Skeletal muscle satellite cell (primary cell): ENCODE results near the gene GRIK1.

ENCODE experiments used
- H3K27me3 ChIP-seq: 2 replicates; pipeline ENCODE4 v1.7.0; 2013; ENCODE audit warnings: low read length; ENCODE audit not compliant: control insufficient read depth, insufficient read depth
- H3K36me3 ChIP-seq: 2 replicates; pipeline ENCODE4 v1.7.0; 2013; ENCODE audit warnings: mild to moderate bottlenecking, control low read depth, low read length; ENCODE audit not compliant: insufficient read depth
- H3K4me1 ChIP-seq: 2 replicates; pipeline ENCODE4 v1.7.0; 2013; ENCODE audit warnings: low read length; ENCODE audit not compliant: control insufficient read depth, insufficient read depth
- H3K4me2 ChIP-seq: 2 replicates; pipeline ENCODE4 v1.7.0; 2013; ENCODE audit warnings: mild to moderate bottlenecking, low read length
- H3K4me3 ChIP-seq: 2 replicates; pipeline ENCODE4 v1.7.0; 2013; ENCODE audit warnings: low read length
- H3K9ac ChIP-seq: 2 replicates; pipeline ENCODE4 v1.7.0; 2013; ENCODE audit warnings: mild to moderate bottlenecking, low read depth, low read length, moderate library complexity
- H3K9me3 ChIP-seq: replicated peaks from 2 replicates; pipeline ENCODE4 v1.7.0; 2013; ENCODE audit warnings: mild to moderate bottlenecking, control low read depth, low read length

GRIK1 gene

DNA sequence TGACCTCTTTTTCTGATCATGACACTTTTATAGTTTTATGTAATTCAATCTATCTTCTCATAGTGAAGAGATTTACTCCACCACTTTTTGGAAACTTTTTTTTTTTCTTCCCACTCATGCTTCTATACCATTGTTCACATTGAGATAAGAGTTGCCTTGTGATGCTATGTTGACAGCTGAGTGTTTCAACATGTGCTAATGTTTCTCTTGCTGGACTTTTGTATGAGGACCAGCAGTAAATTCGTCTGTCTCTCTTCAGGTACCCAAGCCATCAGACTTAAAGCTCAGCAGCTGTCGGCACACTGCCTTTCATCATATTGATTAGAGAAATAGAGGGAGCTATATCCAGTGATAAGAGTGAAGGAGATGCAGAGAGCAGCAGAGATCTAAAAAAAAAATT, 227.0 kb downstream of the GRIK1 start:
- no peaks in the 10 kb centered on the region for H3K9me3 ChIP-seq
- H3K36me3 ChIP-seq, result no peaks in the 10 kb centered on the region
- no peak overlapping the region for H3K4me3 ChIP-seq
- H3K4me1 ChIP-seq, result peaks cover 1% of the 10 kb centered on the region
- H3K9ac ChIP-seq, result no peak overlapping the region
- H3K4me2 ChIP-seq, result no peak overlapping the region
- H3K27me3 ChIP-seq, result no peaks in the 10 kb centered on the region

- Histone ChIP-seq H3K27me3 (no peaks in the 10 kb centered on the region), H3K9ac (no peak overlapping the region), H3K4me1 (no peaks in the 10 kb centered on the region), H3K9me3 (no peaks in the 10 kb centered on the region), H3K4me2 (no peak overlapping the region), H3K36me3 (no peaks in the 10 kb centered on the region), H3K4me3 (no peak overlapping the region)
Observed at GRCh38 chr21:29711236-29711635, 228.6 kb downstream of the GRIK1 start.

GRCh38 chr21:29710498-29710897, 229.3 kb downstream of the GRIK1 start:
- no peak overlapping the region for H3K4me2 ChIP-seq
- H3K4me1 ChIP-seq, result no peaks in the 10 kb centered on the region
- H3K9me3 ChIP-seq, result no peaks in the 10 kb centered on the region
- no peak overlapping the region for H3K4me3 ChIP-seq
- no peaks in the 10 kb centered on the region for H3K27me3 ChIP-seq
- H3K9ac ChIP-seq, result no peak overlapping the region
- no peaks in the 10 kb centered on the region for H3K36me3 ChIP-seq

GRCh38 chr21:29708401-29708800, 231.4 kb downstream of the GRIK1 start:
- Histone ChIP-seq H3K4me2 (no peak overlapping the region), H3K4me3 (no peak overlapping the region), H3K36me3 (no peaks in the 10 kb centered on the region), H3K27me3 (no peaks in the 10 kb centered on the region), H3K9ac (no peak overlapping the region), H3K4me1 (peaks cover 8% of the 10 kb centered on the region), H3K9me3 (no peaks in the 10 kb centered on the region)

DNA sequence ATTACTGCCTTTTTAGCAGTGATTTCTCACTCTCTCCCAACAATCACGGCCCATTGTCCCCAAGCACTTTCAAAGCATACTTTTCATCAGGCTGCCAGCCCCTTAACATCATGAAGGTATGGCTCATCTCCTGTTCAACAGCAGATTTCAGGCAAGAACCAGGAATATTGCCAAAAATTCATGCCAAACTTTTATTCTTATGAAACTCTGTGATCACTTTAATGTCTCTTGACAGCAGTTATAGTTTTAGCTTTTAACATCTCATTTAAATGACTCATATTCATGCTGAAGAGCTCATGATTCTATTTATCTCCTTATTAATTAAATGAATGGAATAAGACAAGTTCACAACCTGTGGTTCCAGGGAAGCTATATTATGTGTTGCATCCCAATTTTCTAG, 235.1 kb downstream of the GRIK1 start:
- Histone ChIP-seq H3K4me2 (no peak overlapping the region), H3K36me3 (no peaks in the 10 kb centered on the region), H3K27me3 (no peaks in the 10 kb centered on the region), H3K9ac (no peak overlapping the region), H3K4me1 (peaks cover 8% of the 10 kb centered on the region), H3K4me3 (no peak overlapping the region), H3K9me3 (no peaks in the 10 kb centered on the region)

DNA sequence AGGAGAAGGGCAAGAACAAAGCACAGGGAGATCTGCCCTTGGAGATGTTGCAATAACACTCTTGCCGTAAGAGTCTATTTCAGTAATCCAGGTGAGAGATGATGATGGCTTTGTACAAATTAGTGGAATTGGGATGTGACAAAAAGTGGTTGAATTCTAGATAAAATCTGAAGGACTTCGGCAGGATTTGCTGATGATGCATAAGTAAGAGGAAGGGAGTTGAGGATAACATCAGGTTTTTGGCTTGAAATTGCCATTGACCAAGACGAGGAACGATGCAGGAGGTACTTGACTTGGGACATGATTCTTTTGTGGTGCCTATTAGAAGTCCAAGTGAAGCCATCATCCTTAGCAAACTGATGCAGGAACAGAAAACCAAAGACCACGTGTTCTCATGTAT, 238.1 kb downstream of the GRIK1 start:
- Histone ChIP-seq H3K27me3 (no peaks in the 10 kb centered on the region), H3K36me3 (no peaks in the 10 kb centered on the region), H3K9ac (no peak overlapping the region), H3K9me3 (no peaks in the 10 kb centered on the region), H3K4me3 (no peak overlapping the region), H3K4me2 (no peak overlapping the region), H3K4me1 (peaks cover 18% of the 10 kb centered on the region)

- Histone ChIP-seq H3K4me2 (no peak overlapping the region), H3K9ac (no peak overlapping the region), H3K4me3 (no peak overlapping the region), H3K4me1 (peaks cover 14% of the 10 kb centered on the region), H3K27me3 (no peaks in the 10 kb centered on the region), H3K36me3 (no peaks in the 10 kb centered on the region), H3K9me3 (no peaks in the 10 kb centered on the region)
Observed at GRCh38 chr21:29697555-29698193, 242.1 kb downstream of the GRIK1 start.

- Histone ChIP-seq H3K9me3 (no peaks in the 10 kb centered on the region), H3K36me3 (no peaks in the 10 kb centered on the region), H3K27me3 (no peaks in the 10 kb centered on the region), H3K4me1 (peaks cover 14% of the 10 kb centered on the region), H3K4me3 (no peak overlapping the region), H3K9ac (no peak overlapping the region), H3K4me2 (no peak overlapping the region)
Observed at GRCh38 chr21:29696937-29697336, 242.9 kb downstream of the GRIK1 start.

DNA sequence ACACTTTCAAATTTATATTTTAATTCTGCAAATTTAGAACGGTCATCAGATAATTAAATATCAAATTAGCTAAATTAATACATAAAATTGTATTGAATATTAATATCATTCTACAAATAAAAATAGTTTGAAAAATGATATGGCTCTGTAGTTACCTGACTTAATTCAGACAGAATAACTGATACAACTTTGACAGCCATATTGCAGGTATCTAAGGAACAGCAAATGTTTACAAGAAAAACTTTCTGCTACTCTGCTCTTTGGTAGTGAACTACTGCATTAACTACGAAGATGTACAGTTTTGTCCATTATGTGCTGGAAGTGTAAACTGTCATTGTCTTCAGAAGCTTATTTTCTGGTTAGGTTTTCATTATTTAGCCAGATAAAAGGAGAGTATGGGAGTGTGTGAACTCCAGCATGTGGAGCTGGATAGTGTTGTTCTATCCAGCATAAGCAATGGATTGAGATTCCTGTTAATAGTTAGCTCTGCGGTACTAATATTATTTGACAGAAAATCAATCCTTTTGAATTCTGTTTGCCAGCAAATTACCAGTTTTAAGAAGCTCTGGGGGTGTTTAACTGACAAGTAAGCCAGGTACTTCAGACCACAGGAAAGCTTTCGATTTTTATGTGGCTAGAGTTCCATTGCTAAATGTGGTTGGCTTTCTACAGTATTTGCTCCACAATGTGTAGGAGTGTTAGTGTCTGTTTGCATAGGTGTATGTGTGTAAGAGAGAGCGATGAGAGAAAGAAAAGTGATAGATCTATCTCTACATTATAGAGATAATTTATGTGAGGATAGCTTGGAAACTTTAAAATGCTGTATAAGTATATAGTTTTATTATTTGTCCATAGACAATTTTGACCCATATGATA, 247.9 kb downstream of the GRIK1 start:
- Histone ChIP-seq H3K4me3 (no peak overlapping the region), H3K4me2 (no peak overlapping the region), H3K4me1 (peaks cover 5% of the 10 kb centered on the region), H3K27me3 (no peaks in the 10 kb centered on the region), H3K9ac (no peak overlapping the region), H3K9me3 (no peaks in the 10 kb centered on the region), H3K36me3 (no peaks in the 10 kb centered on the region)

GRCh38 chr21:29689753-29690152, 250.0 kb downstream of the GRIK1 start:
- Histone ChIP-seq H3K4me3 (no peak overlapping the region), H3K27me3 (no peaks in the 10 kb centered on the region), H3K36me3 (no peaks in the 10 kb centered on the region), H3K9me3 (no peaks in the 10 kb centered on the region), H3K9ac (no peak overlapping the region), H3K4me1 (no peaks in the 10 kb centered on the region), H3K4me2 (no peak overlapping the region)

DNA sequence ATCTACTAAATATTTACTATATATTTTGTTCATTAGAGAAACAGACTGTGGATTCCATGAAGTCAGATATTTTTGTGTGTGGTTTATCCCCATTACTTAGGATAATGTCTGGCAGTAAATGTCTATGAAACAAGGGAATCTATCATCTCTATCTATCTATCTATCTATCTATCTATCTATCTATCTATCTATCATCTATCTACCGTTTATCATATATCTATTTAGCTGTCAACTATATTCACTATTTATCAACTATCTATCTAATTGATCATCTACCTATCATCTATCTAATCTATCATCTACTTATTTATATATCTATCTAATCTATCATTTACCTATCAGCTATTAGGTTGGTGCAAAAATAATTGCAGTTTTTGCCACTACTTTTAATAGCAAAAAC, 255.7 kb downstream of the GRIK1 start:
- Histone ChIP-seq H3K9me3 (no peaks in the 10 kb centered on the region), H3K36me3 (no peaks in the 10 kb centered on the region), H3K4me3 (no peak overlapping the region), H3K9ac (no peak overlapping the region), H3K27me3 (no peaks in the 10 kb centered on the region), H3K4me2 (no peak overlapping the region), H3K4me1 (peaks cover 3% of the 10 kb centered on the region)

DNA sequence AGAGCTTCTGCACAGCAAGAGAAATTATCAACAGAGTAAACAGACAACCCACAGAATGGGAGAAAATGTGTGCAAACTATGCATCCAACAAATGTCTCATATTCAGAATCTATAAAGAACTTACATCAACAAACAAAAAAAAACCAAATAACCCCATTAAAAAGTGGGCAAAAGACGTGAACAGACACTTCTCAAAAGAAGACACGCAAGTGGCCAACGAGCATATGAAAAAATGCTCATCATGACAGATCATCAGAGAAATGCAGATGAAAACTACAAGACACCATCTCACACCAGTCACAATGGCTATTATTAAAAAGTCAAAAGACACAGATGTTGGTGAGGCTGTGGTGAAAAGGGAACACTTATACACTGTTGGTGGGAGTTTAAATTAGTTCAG, 257.0 kb downstream of the GRIK1 start:
- Histone ChIP-seq H3K9ac (no peak overlapping the region), H3K27me3 (no peaks in the 10 kb centered on the region), H3K36me3 (no peaks in the 10 kb centered on the region), H3K4me1 (peaks cover 10% of the 10 kb centered on the region), H3K9me3 (no peaks in the 10 kb centered on the region), H3K4me2 (no peak overlapping the region), H3K4me3 (no peak overlapping the region)
